ENCODE results near the gene IFT57.

- TF ChIP-seq ZFX (IDR thresholded peaks at IDR 0.05; ENCODE audit: borderline replicate concordance) (no peak), CTCF (IDR thresholded peaks at IDR 0.05) (no peak)
Observed at GRCh38 chr3:108255131-108255530, 32.9 kb upstream of the IFT57 start.

Data from 22Rv1 (cell line).